PC-3 (cell line): ENCODE data around the gene AHDC1.

Experiments
- EZH2 ChIP-seq: fragments of 300-600 bp; sonication (generic); IDR thresholded peaks from one replicate; pipeline ENCODE4 v1.6.1; 2017; ENCODE audit warnings: antibody characterized with exemption, mild to moderate bottlenecking, low read length; ENCODE audit not compliant: unreplicated experiment
- EZH2phosphoT487 ChIP-seq: fragments of 300-600 bp; sonication (generic); IDR thresholded peaks from 2 replicates; pipeline ENCODE4 v1.6.1; 2018; ENCODE audit warnings: mild to moderate bottlenecking, antibody characterized with exemption, low read length, borderline replicate concordance
- TF ChIP-seq, protein P1 (sequence below): fragments of 300-600 bp; sonication (generic); conservative IDR thresholded peaks from 2 replicates; pipeline ENCODE4 v1.5.1; 2017; ENCODE audit warnings: antibody characterized with exemption, low read depth, mild to moderate bottlenecking, low read length

DNA sequence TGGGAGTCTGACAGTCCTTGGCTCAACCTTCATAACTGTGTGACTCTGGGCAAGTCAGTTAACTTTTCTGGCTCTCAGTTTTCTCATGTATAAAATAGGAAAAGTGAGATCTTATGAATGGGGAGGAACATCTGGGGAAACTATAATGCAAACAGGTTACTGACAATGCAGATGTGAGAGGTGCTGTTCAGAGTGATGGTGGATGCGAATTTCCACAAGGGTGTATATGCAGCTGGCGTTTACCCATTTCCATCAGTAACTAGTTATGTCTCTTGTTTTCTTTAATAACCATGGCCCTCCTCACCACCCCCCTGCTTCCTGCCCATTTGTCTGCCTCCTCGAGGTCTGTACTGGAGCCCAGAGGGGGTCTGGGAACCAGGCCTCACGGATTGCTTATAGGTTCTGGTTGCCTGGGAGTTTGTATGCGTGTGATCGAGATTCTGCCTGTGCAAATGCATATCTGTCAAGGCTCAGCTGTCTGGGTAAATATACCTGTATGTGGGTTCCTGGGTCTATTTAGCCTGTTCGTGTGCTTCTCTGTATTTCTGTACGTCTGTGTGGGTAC, 44.4 kb downstream of the AHDC1 start:
- TF ChIP-seq, protein P1, sequence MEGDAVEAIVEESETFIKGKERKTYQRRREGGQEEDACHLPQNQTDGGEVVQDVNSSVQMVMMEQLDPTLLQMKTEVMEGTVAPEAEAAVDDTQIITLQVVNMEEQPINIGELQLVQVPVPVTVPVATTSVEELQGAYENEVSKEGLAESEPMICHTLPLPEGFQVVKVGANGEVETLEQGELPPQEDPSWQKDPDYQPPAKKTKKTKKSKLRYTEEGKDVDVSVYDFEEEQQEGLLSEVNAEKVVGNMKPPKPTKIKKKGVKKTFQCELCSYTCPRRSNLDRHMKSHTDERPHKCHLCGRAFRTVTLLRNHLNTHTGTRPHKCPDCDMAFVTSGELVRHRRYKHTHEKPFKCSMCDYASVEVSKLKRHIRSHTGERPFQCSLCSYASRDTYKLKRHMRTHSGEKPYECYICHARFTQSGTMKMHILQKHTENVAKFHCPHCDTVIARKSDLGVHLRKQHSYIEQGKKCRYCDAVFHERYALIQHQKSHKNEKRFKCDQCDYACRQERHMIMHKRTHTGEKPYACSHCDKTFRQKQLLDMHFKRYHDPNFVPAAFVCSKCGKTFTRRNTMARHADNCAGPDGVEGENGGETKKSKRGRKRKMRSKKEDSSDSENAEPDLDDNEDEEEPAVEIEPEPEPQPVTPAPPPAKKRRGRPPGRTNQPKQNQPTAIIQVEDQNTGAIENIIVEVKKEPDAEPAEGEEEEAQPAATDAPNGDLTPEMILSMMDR = no peak
- TF ChIP-seq EZH2phosphoT487 (no peak), EZH2 (no peak)
